BLaER1 treated with 17β-estradiol and CSF1 and Interleukin-3, amounts not matched to agents 10 nM and 100 nM (cell line): ENCODE results near the gene CALCA.

Experiments
- H3K27ac ChIP-seq, 11 experiments: shearing (Covaris generic); formaldehyde crosslinking; 2 replicates each; pipeline ENCODE4 v1.8.1; 2022
- H3K27me3 ChIP-seq, 11 experiments: shearing (Covaris generic); formaldehyde crosslinking; 2 replicates each; pipeline ENCODE4 v1.8.1; 2022
- H3K36me3 ChIP-seq, 11 experiments: shearing (Covaris generic); formaldehyde crosslinking; 2 replicates each; pipeline ENCODE4 v1.8.1; 2022
- H3K4me1 ChIP-seq, 10 experiments: shearing (Covaris generic); formaldehyde crosslinking; 2 replicates each; pipeline ENCODE4 v1.8.1; 2022
- H3K4me2 ChIP-seq, 11 experiments: shearing (Covaris generic); formaldehyde crosslinking; 2 replicates each; pipeline ENCODE4 v1.8.1; 2022
- H3K4me3 ChIP-seq, 10 experiments: shearing (Covaris generic); formaldehyde crosslinking; 2 replicates each; pipeline ENCODE4 v1.8.1; 2022
- H3K9ac ChIP-seq, 11 experiments: shearing (Covaris generic); formaldehyde crosslinking; 2 replicates each; pipeline ENCODE4 v1.8.1; 2022
- H3K9me3 ChIP-seq, 11 experiments: shearing (Covaris generic); formaldehyde crosslinking; replicated peaks in 1 of 11; 2 replicates each; pipeline ENCODE4 v1.8.1; 2022
- H4K20me1 ChIP-seq, 11 experiments: shearing (Covaris generic); formaldehyde crosslinking; 2 replicates each; pipeline ENCODE4 v1.8.1; 2022
- Cebpa-rat ChIP-seq, 11 experiments: shearing (Covaris generic); IDR thresholded peaks; 2 replicates each; pipeline ENCODE4 v1.8.1; 2022

CALCA gene

GRCh38 chr11:14977101-14977880 lies 5.1 kb upstream of the CALCA start:
- TF ChIP-seq Cebpa-rat (IDR thresholded peaks at IDR 0.05): no peak
- Histone ChIP-seq H3K4me3 (no peak overlapping the region), H3K9ac (no peak overlapping the region), H4K20me1 (peaks cover 0 to 4% (median 0%) of the 10 kb centered on the region in 11 experiments; a peak in 2 of 22 replicates), H3K4me2 (no peak overlapping the region), H3K27me3 (peaks cover 39 to 43% (median 41%) of the 10 kb centered on the region in 11 experiments), H3K4me1 (peaks cover 0 to 10% (median 8%) of the 10 kb centered on the region in 10 experiments; a peak in 11 of 20 replicates), H3K36me3 (no peaks in the 10 kb centered on the region), H3K9me3 (peaks cover 22 to 32% (median 30%) of the 10 kb centered on the region in 11 experiments), H3K27ac (no peak overlapping the region)

- H3K27me3 ChIP-seq: peaks cover 54 to 64% (median 60%) of the 10 kb centered on the region in 11 experiments
- no peak for TF ChIP-seq Cebpa-rat (IDR thresholded peaks at IDR 0.05)
- H3K4me3 ChIP-seq: no peak overlapping the region
These were observed 3.1 kb upstream of the CALCA start for GRCh38 chr11:14975252-14975587.

GRCh38 chr11:14974515-14975251 lies 2.5 kb upstream of the CALCA start:
- Histone ChIP-seq H3K36me3 (no peaks in the 10 kb centered on the region), H3K9me3 (peaks cover 29 to 39% (median 37%) of the 10 kb centered on the region in 11 experiments), H3K27me3 (peaks cover 54 to 69% (median 62%) of the 10 kb centered on the region in 11 experiments), H3K4me2 (peak overlapping the region in 1 of 11 experiments; percentile 49; a peak in 1 of 22 replicates), H3K4me3 (0 out of 20 replicates have a peak overlapping the region, but pooled peaks of 1 of the 10 experiments have one; percentile 1), H3K4me1 (peaks cover 0 to 10% (median 8%) of the 10 kb centered on the region in 10 experiments; a peak in 11 of 20 replicates), H4K20me1 (peaks cover 0 to 4% (median 0%) of the 10 kb centered on the region in 11 experiments; a peak in 3 of 22 replicates), H3K27ac (no peak overlapping the region), H3K9ac (no peak overlapping the region)
- TF ChIP-seq Cebpa-rat (IDR thresholded peaks at IDR 0.05): no peak

More at GRCh38 chr11:14975252-14975587, 3.1 kb upstream of the CALCA start:
- Histone ChIP-seq H3K4me2 (no peak overlapping the region), H3K9ac (no peak overlapping the region), H3K4me1 (peaks cover 0 to 10% (median 8%) of the 10 kb centered on the region in 10 experiments; a peak in 11 of 20 replicates), H3K9me3 (peaks cover 29 to 39% (median 37%) of the 10 kb centered on the region in 11 experiments), H3K36me3 (no peaks in the 10 kb centered on the region), H3K27ac (no peak overlapping the region), H4K20me1 (peaks cover 0 to 4% (median 0%) of the 10 kb centered on the region in 11 experiments; a peak in 3 of 22 replicates)

- TF ChIP-seq Cebpa-rat (IDR thresholded peaks at IDR 0.05): no peak
- peaks cover 29 to 39% (median 37%) of the 10 kb centered on the region in 11 experiments for H3K9me3 ChIP-seq
- H3K9ac ChIP-seq: no peak overlapping the region
- peak overlapping the region; percentile 30 to 63 (median 47); a peak in 21 of 22 replicates for H3K4me2 ChIP-seq
- H3K4me3 ChIP-seq: peak overlapping the region in 8 of 10 experiments; percentile 1 to 38 (median 24); a peak in 9 of 20 replicates
- no peak overlapping the region for H3K27ac ChIP-seq
- peaks cover 54 to 69% (median 62%) of the 10 kb centered on the region in 11 experiments for H3K27me3 ChIP-seq
- no peaks in the 10 kb centered on the region for H3K36me3 ChIP-seq
- H3K4me1 ChIP-seq: peaks cover 0 to 14% (median 9%) of the 10 kb centered on the region in 10 experiments; a peak in 13 of 20 replicates
- H4K20me1 ChIP-seq: peaks cover 0 to 4% (median 0%) of the 10 kb centered on the region in 11 experiments; a peak in 3 of 22 replicates
These were observed 1.7 kb upstream of the CALCA start for GRCh38 chr11:14973621-14974514.

GRCh38 chr11:14972581-14973495 lies 687 bp upstream of the CALCA start:
- Histone ChIP-seq H4K20me1 (peaks cover 0 to 4% (median 0%) of the 10 kb centered on the region in 11 experiments; a peak in 3 of 22 replicates), H3K4me2 (peak overlapping the region; percentile 30 to 63 (median 47); a peak in 18 of 22 replicates), H3K36me3 (no peaks in the 10 kb centered on the region), H3K4me1 (peaks cover 5 to 24% (median 18%) of the 10 kb centered on the region in 10 experiments; a peak in 16 of 20 replicates), H3K9ac (no peak overlapping the region), H3K9me3 (peaks cover 29 to 39% (median 37%) of the 10 kb centered on the region in 11 experiments), H3K27me3 (peaks cover 54 to 69% (median 62%) of the 10 kb centered on the region in 11 experiments), H3K27ac (no peak overlapping the region), H3K4me3 (peak overlapping the region in 5 of 10 experiments; percentile 1 to 38 (median 28); a peak in 3 of 20 replicates)
- TF ChIP-seq Cebpa-rat (IDR thresholded peaks at IDR 0.05): no peak

- Histone ChIP-seq H3K27ac (no peak overlapping the region), H3K9ac (no peak overlapping the region), H4K20me1 (peaks cover 0 to 4% (median 0%) of the 10 kb centered on the region in 11 experiments; a peak in 3 of 22 replicates), H3K36me3 (no peaks in the 10 kb centered on the region), H3K4me1 (peaks cover 5 to 28% (median 20%) of the 10 kb centered on the region in 10 experiments; a peak in 16 of 20 replicates), H3K9me3 (peaks cover 29 to 35% (median 33%) of the 10 kb centered on the region in 11 experiments), H3K4me2 (no peak overlapping the region), H3K27me3 (peaks cover 41 to 53% (median 47%) of the 10 kb centered on the region in 11 experiments), H3K4me3 (no peak overlapping the region)
- TF ChIP-seq Cebpa-rat (IDR thresholded peaks at IDR 0.05): no peak
These were observed 2.2 kb downstream of the CALCA start for GRCh38 chr11:14969901-14970323.

- peak overlapping the region in 6 of 11 experiments; percentile 38 to 53 (median 44); a peak in 9 of 22 replicates for H3K4me2 ChIP-seq
- H3K27me3 ChIP-seq: peaks cover 19 to 31% (median 25%) of the 10 kb centered on the region in 11 experiments
- TF ChIP-seq Cebpa-rat (IDR thresholded peaks at IDR 0.05): no peak
These were observed 4.4 kb downstream of the CALCA start for GRCh38 chr11:14967581-14968243.

More at GRCh38 chr11:14967581-14968243, 4.4 kb downstream of the CALCA start:
- Histone ChIP-seq H3K9me3 (peaks cover 9 to 13% (median 11%) of the 10 kb centered on the region in 11 experiments), H3K36me3 (no peaks in the 10 kb centered on the region), H3K27ac (no peak overlapping the region), H3K9ac (no peak overlapping the region), H4K20me1 (no peaks in the 10 kb centered on the region; a peak in 3 of 22 replicates), H3K4me3 (no peak overlapping the region), H3K4me1 (peaks cover 0 to 18% (median 14%) of the 10 kb centered on the region in 10 experiments; a peak in 15 of 20 replicates)
